Measurements from ENCODE around the gene NT5C2. TPM values are rescaled to one million over a fixed set of nuclear protein-coding genes. Genes with fewer than 3 reads are reported as not detected.

The NT5C2 gene
- polyA plus RNA-seq, 3 donors = 68.6 to 116 (median 81.8) TPM

- Histone ChIP-seq H4K20me1 (ENCODE audit: insufficient read depth, low read length) (no peaks in the 10 kb centered on the region), H3K36me3 (replicated peaks in 1 of 2; ENCODE audit: control insufficient read depth in 1 of 2, insufficient read depth in 2 of 2, low read length in 2 of 2) (no peaks in the 10 kb centered on the region), H3K27me3 (ENCODE audit: control insufficient read depth in 2 of 2, insufficient read depth in 2 of 2, low read length in 2 of 2) (no peaks in the 10 kb centered on the region), H3K79me2 (ENCODE audit: insufficient read depth, low read length) (no peaks in the 10 kb centered on the region), H3K27ac (ENCODE audit: low read depth in 1 of 2, low read length in 2 of 2) (no peak overlapping the region), H3K4me1 (ENCODE audit: control insufficient read depth in 1 of 2, insufficient read depth in 2 of 2, low read length in 2 of 2) (peaks cover 22 to 32% of the 10 kb centered on the region in 2 donors), H3K9me3 (replicated peaks in 1 of 2; ENCODE audit: control insufficient read depth in 1 of 2, insufficient read depth in 1 of 2, low read length in 2 of 2) (no peaks in the 10 kb centered on the region), H3K4me3 (replicated peaks in 1 of 3; ENCODE audit: low read depth in 2 of 3, low read length in 3 of 3) (no peak overlapping the region), H2AFZ (ENCODE audit: insufficient read depth, low read depth, low read length, poor library complexity, severe bottlenecking) (no peak overlapping the region), H3K4me2 (replicated peaks; ENCODE audit: extremely low read depth, low read length, poor library complexity, severe bottlenecking) (no peak overlapping the region), H3K9ac (ENCODE audit: insufficient read depth, low read length, poor library complexity, severe bottlenecking) (no peak overlapping the region)
- H3K27ac Mint-ChIP-seq = peak overlapping the region in 2 of 7 donors; percentile 21 to 41
- H3K9me3 Mint-ChIP-seq = no peaks in the 10 kb centered on the region
- DNase-seq = no peak
- peaks cover 0 to 5% (median 0%) of the 10 kb centered on the region in 3 donors for H3K27me3 Mint-ChIP-seq (ENCODE audit: low read depth in 3 of 3)
- no peaks in the 10 kb centered on the region for H3K36me3 Mint-ChIP-seq
- no peak overlapping the region for H3K4me3 Mint-ChIP-seq
- H3K4me1 Mint-ChIP-seq = peaks cover 30% of the 10 kb centered on the region
- intact Hi-C loops (cut with micrococcal nuclease) = no loop called here
- 41% methylated on average over 3 of the region's 7 CpGs for WGBS (ENCODE audit: insufficient coverage)
- no peak for TF ChIP-seq CTCF (IDR thresholded peaks at IDR 0.05)
Observed at GRCh38 chr10:103232772-103233488, 39.9 kb upstream of the NT5C2 start.

GRCh38 chr10:103232131-103232673 is 39.1 kb upstream of the NT5C2 start:
- Histone ChIP-seq H3K36me3 (replicated peaks in 1 of 2; ENCODE audit: control insufficient read depth in 1 of 2, insufficient read depth in 2 of 2, low read length in 2 of 2) (no peaks in the 10 kb centered on the region), H3K4me3 (replicated peaks in 1 of 3; ENCODE audit: low read depth in 2 of 3, low read length in 3 of 3) (no peak overlapping the region), H3K9me3 (replicated peaks in 1 of 2; ENCODE audit: control insufficient read depth in 1 of 2, insufficient read depth in 1 of 2, low read length in 2 of 2) (no peaks in the 10 kb centered on the region), H3K27me3 (ENCODE audit: control insufficient read depth in 2 of 2, insufficient read depth in 2 of 2, low read length in 2 of 2) (no peaks in the 10 kb centered on the region), H3K4me1 (ENCODE audit: control insufficient read depth in 1 of 2, insufficient read depth in 2 of 2, low read length in 2 of 2) (peaks cover 22 to 33% of the 10 kb centered on the region in 2 donors), H4K20me1 (ENCODE audit: insufficient read depth, low read length) (no peaks in the 10 kb centered on the region), H3K4me2 (replicated peaks; ENCODE audit: extremely low read depth, low read length, poor library complexity, severe bottlenecking) (no peak overlapping the region), H3K27ac (ENCODE audit: low read depth in 1 of 2, low read length in 2 of 2) (no peak overlapping the region), H3K79me2 (ENCODE audit: insufficient read depth, low read length) (no peaks in the 10 kb centered on the region), H2AFZ (ENCODE audit: insufficient read depth, low read depth, low read length, poor library complexity, severe bottlenecking) (no peak overlapping the region), H3K9ac (ENCODE audit: insufficient read depth, low read length, poor library complexity, severe bottlenecking) (no peak overlapping the region)
- WGBS (ENCODE audit: insufficient coverage) = 100% methylated on average over 1 of the region's 3 CpGs
- intact Hi-C loops (cut with micrococcal nuclease) = no loop called here
- no peaks in the 10 kb centered on the region for H3K36me3 Mint-ChIP-seq
- H3K4me1 Mint-ChIP-seq = peaks cover 32% of the 10 kb centered on the region
- no peak for DNase-seq
- no peak overlapping the region for H3K4me3 Mint-ChIP-seq
- H3K27me3 Mint-ChIP-seq (ENCODE audit: low read depth in 3 of 3) = peaks cover 0 to 5% (median 0%) of the 10 kb centered on the region in 3 donors
- no peak for TF ChIP-seq CTCF (IDR thresholded peaks at IDR 0.05)
- H3K9me3 Mint-ChIP-seq = no peaks in the 10 kb centered on the region
- no peak overlapping the region for H3K27ac Mint-ChIP-seq

Data from CD14-positive monocyte (primary cell).